ENCODE results near the gene FASTK.

Gene FASTK

GRCh38 chr7:151118108-151119054 lies 37.8 kb upstream of the FASTK start:
- DNase-seq (ENCODE audit: low read depth in 2 of 2), result no peak

- no peak for DNase-seq (ENCODE audit: low read depth in 2 of 2)
Measured at GRCh38 chr7:151117565-151117964, 37.0 kb upstream of the FASTK start.

- no peak for DNase-seq (ENCODE audit: low read depth in 2 of 2)
Measured at GRCh38 chr7:151116603-151117440, 36.2 kb upstream of the FASTK start.

- no peak for DNase-seq (ENCODE audit: low read depth in 2 of 2)
Measured at GRCh38 chr7:151115836-151116418, 35.3 kb upstream of the FASTK start.

GRCh38 chr7:151115121-151115835 lies 34.7 kb upstream of the FASTK start:
- peak; percentile 20 to 27 for DNase-seq (ENCODE audit: low read depth in 2 of 2)

- DNase-seq (ENCODE audit: low read depth in 2 of 2), result no peak
Measured at GRCh38 chr7:151114151-151115090, 33.8 kb upstream of the FASTK start.

- no peak for DNase-seq (ENCODE audit: low read depth in 2 of 2)
Measured at GRCh38 chr7:151113344-151114150, 32.9 kb upstream of the FASTK start.

- DNase-seq (ENCODE audit: low read depth in 2 of 2), result peak; percentile 41 to 51
Measured at GRCh38 chr7:151110941-151111645, 30.5 kb upstream of the FASTK start.

GRCh38 chr7:151110236-151110940 lies 29.8 kb upstream of the FASTK start:
- no peak for DNase-seq (ENCODE audit: low read depth in 2 of 2)

- no peak for DNase-seq (ENCODE audit: low read depth in 2 of 2)
Measured at GRCh38 chr7:151109094-151110048, 28.8 kb upstream of the FASTK start.

- no peak for DNase-seq (ENCODE audit: low read depth in 2 of 2)
Measured at GRCh38 chr7:151107882-151108281, 27.3 kb upstream of the FASTK start.

GRCh38 chr7:151104411-151105235 lies 24.0 kb upstream of the FASTK start:
- DNase-seq (ENCODE audit: low read depth in 2 of 2), result no peak

GRCh38 chr7:151103973-151104372 lies 23.4 kb upstream of the FASTK start:
- no peak for DNase-seq (ENCODE audit: low read depth in 2 of 2)

- no peak for DNase-seq (ENCODE audit: low read depth in 2 of 2)
Measured at GRCh38 chr7:151102991-151103390, 22.4 kb upstream of the FASTK start.

- no peak for DNase-seq (ENCODE audit: low read depth in 2 of 2)
Measured at GRCh38 chr7:151101621-151102396, 21.2 kb upstream of the FASTK start.

Measured in stimulated activated CD8-positive, alpha-beta memory T cell treated with anti-CD3 and anti-CD28 coated beads, Interleukin-15, amount 100 ng/mL, for 48 hours (primary cell).